WI38 (cell line): ENCODE results near the gene PLEKHH1.

Experiments
- H3K4me3 ChIP-seq: 2 replicates; pipeline ENCODE4 v1.5.1; 2011; ENCODE audit warnings: low read depth, mild to moderate bottlenecking, control low read depth, low read length
- CTCF ChIP-seq: IDR thresholded peaks from 2 replicates; pipeline ENCODE4 v1.5.1; 2012; ENCODE audit warnings: low read depth, mild to moderate bottlenecking, control low read depth, low read length

The PLEKHH1 gene

GRCh38 chr14:67630938-67631337 is 97.8 kb downstream of the PLEKHH1 start:
- no peak overlapping the region for H3K4me3 ChIP-seq
- no peak for TF ChIP-seq CTCF

GRCh38 chr14:67633451-67634147 is 100.5 kb downstream of the PLEKHH1 start:
- H3K4me3 ChIP-seq, result no peak overlapping the region
- TF ChIP-seq CTCF, result no peak

DNA sequence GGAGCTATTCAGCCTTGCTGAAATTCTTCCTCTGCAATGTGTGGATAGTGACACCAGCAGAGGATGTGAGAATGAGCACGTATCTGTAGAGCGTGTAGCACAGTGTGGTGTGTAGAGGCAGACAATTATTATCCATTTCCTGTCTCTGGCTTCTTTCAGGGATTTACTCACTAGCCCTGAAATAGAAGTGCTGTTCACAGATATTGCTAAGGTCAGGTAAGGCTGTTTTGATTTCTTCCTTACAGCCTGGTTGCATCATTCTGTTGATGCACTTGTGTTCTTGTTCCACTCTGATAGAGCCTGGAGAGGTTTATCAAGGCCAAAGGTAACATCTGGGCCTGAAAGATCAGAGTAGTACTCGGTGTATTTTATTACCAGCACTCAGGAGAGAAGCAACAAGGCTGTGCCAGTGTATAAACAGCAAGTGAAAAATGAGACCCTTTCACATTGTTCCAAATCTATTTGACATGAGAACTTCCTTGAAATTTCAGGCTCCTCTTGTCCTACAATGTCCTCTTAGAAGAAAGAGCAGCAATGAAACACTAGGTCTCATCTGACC is 103.3 kb downstream of the PLEKHH1 start:
- TF ChIP-seq CTCF, result no peak
- no peak overlapping the region for H3K4me3 ChIP-seq

DNA sequence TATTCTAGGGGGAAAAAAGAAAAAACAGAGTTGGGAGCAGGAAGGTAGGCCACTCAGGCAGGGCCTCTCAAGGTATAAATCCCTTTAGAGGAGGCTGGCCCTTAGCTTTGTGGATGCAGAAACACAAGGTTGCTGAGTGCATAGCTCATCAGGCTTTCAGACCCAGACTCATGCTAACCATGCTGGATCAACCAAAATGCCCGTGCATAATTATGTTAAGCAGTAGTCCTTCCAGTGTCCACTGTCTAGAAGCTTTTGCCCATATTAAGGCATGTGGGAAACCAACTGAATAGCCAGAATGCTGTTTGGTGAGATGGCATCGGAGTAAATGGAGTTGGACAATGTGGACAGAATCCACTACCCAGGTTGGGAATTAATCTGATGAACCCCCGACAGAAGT is 105.6 kb downstream of the PLEKHH1 start:
- H3K4me3 ChIP-seq, result no peak overlapping the region
- TF ChIP-seq CTCF, result no peak
